UCSD-AML1 (cell line): ENCODE results near the gene ERC1.
"Not testable (repeated sequence)": the region's sequence is repeated elsewhere in the genome, so short reads cannot be mapped to it uniquely, and the experiment has no call there.

Source experiments
- DNase-seq: peaks from one replicate; lab custom pipeline; 2025; ENCODE audit not compliant: unreplicated experiment; lab: John Stamatoyannopoulos, UW

Gene ERC1

DNA sequence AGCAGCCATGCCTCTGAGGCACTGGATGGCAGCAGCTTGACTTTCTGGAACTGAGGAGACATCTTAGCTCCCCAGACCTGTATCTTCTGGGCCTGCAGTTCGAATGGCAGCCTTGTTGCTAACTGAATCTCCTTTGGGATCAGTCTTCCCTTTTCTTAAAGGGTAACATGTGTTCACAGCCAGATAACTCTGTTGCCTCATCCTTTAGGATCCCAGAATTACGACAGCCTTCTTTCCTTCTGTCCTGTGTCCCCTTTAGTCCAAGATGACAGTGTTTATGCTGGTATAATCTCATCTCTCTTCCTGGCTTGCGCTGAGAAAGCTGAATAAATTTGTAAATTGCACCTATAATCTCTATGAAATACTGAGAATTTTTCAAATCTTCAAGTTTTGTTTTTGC lies 9.1 kb upstream of the ERC1 start:
- DNase-seq = no peak

DNA sequence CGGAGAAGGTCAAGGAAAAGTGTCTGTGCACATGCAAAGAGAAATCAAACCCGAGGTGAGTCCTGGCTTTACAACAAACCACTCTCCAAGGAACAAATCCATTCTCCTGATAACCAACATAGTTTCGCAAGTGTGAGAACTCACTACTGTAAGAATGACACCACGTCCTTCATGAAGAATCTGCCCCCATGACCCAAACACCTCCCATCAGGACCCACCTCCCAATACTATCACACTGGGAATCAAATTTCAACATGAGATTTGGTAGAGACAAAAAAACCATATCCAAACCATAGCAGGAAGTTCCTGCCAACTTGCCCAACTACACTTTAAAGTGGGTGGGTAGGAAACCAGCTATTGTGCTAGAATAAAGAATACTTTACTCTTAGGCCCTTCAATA lies 2.4 kb upstream of the ERC1 start:
- DNase-seq = no peak

- no peak for DNase-seq
Measured at GRCh38 chr12:989051-989450, 2.0 kb upstream of the ERC1 start.

DNA sequence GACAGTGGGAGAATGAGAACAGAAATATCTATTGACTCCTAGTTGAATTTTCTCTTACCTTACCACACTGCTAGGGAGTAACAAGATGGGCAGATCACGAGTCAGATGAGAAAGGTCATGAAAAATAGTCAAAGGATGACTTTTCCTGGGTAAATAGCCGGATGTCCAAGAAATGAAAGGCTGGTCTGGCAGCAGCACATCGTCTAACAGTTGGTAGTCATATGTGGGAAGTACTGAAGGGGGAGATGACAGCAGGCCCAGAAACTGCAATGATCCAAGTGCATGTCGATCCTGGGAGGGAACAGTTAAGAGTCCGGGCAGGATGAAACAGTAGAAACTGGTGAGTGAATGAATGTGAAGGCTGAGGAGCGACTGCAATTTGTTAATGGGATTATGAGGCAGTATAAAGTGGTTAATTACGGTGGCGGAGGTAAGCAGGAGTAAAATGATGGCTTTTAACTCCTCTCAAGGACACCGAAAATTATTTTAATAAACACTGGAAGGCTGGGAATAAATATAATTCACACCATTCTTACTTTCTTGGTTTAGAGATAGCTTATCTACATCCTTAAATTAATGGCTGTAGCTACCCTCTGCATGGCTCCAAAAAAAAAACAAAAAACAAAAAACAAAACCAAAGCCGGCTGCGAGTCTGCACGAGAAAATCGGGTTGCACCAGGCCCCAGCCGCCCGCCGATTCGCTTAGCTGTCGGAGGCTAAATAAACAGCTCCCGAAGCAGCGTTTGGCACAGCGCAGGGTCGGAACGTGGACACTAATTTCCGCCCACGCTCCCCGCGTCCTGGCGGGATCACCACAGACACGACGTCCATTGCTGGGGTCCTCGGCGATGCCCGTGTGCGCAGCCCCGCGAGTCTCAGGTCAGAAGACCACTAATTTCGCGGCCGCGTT lies 1.0 kb upstream of the ERC1 start:
- DNase-seq = peak; percentile 19

GRCh38 chr12:991350-992333 lies 619 bp downstream of the ERC1 start:
- no peak for DNase-seq

DNA sequence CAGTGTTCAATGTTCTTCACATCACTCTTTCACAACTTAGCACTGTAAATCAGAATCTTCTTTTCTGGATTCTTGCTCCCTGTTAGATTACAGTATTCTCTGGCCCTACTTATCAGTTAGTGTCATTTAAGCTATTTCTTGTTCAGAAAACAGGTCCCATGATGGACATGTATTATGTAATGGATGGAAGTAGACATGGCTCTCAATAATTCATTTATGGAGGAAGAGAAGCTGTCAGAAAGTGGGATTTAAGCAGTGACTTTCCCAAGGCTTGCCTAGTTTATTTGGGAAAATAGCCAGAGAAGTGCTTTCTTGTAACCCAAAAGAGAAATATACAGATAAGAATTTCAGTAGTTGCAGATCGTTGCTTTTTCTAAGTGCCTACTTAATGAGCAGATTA lies 1.6 kb downstream of the ERC1 start:
- no peak for DNase-seq

- no peak for DNase-seq
Measured at GRCh38 chr12:996881-997280, 5.9 kb downstream of the ERC1 start.

DNA sequence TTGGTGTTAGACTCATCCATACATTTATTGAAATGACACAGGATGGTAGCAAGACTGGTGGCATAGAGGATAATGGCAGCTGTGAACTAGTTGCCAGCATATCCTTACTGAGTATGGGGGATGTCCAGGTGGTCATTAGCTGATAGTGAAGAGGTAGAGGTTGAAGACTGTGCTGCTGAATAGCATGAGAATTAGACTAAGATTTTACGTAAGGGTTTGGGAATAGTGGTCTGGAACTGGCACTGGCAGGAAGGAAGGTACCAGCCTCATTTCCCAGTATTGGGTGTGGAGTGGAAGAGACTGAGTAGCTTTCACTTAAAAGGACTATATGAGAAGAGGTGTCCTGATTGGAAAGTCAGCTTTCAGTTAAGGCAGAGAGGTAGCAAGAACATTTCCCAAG lies 6.5 kb downstream of the ERC1 start:
- no peak for DNase-seq

- DNase-seq = no peak
Measured at GRCh38 chr12:998020-998874, 7.2 kb downstream of the ERC1 start.

DNA sequence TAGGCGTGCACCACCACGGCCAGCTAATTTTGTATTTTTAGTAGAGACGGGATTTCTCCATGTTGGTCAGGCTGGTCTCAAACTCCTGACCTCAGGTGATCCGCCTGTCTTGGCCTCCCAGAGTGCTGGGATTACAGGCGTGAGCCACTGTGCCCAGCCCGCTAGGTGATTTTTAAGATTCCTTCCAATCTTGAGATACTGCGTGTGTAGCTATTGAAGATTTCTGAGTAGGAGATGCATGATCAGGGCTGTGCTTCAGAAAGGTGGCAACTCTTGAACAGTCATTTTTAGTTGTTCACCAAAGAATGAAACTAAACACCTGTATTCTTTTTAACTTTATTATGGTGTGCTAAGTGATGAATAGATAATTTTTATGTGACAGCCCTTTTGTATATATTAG lies 8.7 kb downstream of the ERC1 start:
- DNase-seq = not testable (repeated sequence)

DNA sequence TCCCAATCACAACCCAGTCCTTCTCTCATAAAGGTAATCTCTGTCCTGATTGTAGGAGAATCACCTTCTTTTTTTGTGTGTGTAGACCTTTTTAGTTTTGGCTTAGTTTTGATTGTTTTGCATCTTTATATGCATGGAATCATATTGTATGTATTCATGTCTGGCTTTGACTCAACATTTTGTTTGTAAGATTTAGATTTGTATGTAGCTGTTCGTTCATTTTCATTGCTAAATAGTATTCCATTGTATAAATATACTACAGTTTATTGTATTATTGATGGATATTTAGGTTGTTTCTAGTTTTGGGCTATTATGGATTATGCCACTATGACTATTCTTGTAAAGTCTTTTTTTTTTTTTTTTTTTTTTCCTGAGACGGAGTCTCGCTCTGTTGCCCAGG lies 10.5 kb downstream of the ERC1 start:
- no peak for DNase-seq

DNA sequence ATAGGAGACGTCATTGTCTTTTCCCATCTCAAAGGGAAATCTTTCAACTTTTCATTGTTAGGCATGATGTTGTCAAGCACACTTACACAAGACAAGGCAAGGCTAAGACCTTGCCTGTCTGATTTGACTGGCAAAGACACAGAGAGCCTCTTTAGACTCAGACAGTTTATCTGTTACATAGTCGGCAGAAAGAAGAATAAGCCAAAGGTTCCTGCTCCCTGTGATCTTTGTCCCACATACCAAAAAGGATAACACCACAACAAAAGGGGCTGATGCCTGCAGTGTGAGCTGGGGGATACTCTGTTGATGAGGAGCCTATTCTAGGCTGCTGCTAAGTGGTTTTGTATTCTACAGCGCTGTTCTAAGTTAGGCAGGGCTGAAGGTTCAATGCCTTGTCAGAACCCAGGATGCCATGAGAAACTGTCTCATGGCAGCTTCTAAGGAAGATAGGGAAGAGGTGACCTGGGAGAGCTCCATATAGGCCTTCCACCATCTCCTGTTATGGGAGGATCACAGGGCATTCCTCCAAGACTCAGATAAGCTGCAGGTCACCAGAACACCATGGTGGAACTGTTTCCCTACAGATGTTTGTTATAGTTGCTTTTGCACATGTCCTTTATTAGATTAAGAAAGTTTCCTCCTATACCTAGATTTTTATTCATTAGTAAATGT lies 12.7 kb downstream of the ERC1 start:
- no peak for DNase-seq

DNA sequence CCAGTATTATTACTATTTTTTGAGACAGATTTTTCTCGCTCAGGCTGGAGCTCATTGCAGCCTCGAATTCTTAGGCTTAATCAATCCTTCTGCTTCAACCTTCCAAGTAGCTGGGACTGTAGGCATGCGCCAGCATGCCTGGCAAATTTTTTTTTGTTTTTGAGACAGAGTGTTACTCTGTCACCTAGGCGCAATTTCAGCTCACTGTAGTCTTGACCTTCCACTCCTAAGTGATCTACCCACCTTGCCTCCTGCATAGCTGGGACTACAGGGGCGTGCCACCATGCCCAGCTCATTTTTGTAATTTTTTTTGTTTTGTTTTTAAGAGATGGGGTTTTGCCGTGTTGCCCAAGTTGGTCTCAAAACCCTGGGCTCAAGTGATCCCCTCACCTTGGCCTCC lies 15.2 kb downstream of the ERC1 start:
- DNase-seq = no peak

DNA sequence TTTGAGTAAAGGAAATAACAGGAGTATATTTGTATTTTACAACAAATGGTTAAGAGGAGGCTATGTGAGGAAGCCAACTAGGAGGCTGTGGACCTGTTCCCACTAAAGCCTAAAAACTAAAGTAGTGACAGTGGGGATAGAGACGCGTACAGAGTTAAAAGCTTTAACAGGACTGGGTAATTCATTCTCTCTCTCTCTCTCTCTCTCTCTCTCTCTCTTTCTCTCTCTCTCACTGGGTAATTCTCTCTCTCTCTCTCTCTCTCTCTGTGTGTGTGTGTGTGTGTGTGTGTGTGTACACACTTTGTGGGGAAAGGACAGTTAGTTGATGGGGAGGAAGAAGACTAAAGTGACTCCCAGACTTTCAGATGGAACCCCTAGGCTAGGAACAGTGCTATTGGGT lies 16.3 kb downstream of the ERC1 start:
- DNase-seq = no peak

DNA sequence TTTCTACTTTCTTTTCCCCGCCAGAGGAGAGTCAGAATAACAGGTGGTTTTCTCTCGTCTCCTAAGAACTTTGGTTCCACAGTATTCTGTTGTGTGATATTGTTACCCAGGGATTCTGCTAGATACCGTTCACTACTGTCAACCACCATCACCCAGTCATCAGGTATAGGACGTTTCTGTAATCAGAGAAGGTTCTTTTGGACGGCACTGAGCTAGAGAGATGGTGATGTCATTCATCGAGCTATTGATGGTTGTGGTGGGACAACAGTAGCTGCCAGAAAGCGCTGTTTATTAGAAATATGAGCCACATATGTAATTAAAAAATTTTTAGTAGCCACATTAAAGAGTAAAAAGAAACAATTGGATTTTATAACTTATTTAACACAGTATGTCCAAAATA lies 17.0 kb downstream of the ERC1 start:
- no peak for DNase-seq

- no peak for DNase-seq
Measured at GRCh38 chr12:1011091-1011490, 20.1 kb downstream of the ERC1 start.

DNA sequence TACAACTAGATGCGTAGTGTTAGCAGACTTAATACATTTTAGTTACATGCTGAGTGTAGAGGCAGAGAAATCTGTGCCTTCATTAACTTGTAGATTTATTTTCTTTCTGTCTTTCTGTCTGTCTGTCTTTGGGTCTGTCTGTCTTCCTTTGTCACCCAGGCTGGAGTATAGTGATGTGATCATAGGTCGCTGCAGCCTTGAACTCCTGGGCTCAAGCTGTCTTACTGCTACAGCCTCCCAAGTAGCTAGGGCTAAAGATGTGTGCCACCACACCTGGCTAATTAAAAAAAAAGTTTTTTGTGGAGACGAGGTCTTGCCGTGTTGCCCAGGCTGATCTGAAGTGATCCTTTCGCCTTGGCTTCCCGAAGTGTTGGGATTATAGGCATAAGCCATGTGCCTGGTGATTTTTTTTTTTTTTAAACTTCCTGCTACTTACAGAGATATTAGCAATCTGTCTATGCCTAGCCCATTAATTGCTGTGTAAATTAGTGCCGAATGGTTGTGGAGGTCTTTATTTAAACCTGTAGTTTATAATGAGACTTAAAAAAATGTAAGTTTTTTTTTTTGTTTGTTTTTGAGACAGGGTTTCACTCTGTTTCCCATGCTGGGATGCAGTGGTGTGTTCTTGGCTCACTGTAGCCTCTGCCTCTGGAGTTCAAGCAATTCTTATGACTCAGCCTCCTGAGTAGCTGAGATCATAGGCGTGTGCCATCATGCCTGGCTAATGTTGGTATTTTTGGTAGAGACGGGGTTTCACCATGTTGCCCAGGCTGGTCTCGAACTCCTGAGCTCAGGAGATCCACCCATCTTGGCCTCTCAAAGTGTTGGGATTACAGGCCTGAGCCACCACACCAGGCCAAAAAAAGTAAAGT lies 22.8 kb downstream of the ERC1 start:
- DNase-seq = no peak

DNA sequence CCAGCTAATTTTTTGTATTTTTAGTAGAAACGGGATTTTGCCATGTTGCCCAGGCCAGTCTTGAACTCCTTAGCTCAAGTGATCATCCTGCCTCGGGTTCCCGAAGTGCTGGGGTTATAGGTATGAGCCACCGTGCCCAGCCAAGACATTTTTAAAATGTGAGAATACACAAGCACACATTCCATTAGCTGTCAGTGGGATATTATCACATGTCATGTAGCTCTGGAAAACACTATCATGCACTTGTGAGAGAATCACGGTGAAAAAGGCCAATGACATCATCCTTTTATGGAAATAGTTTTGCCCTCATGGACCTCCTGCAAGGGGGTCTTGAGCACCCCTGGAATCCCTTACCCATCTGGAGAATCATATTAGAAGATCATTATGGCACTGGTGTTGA lies 28.3 kb downstream of the ERC1 start:
- DNase-seq = no peak

DNA sequence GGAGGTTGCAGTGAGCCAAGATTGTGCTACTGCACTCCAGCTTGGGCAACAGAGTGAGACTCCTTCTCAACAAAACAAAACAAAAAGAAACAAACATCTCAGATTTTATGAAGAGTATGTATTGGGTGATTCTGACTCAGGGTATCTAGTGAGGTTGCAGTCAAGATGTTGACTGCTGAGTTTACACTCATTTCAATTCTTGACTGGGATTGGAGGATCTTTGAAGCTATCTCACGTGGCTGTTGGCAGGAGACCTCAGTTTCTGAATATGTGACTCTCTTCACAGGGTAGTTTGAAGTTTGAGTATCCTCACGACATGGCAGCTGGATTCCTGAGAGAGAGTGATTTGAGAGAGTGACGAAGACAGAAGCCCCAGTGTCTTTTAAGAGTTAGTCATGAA lies 29.4 kb downstream of the ERC1 start:
- DNase-seq = no peak
